GM10266 (cell line): ENCODE results near the gene ACTR2.
A peak's percentile ranks its signal among the peaks of the same experiment; 100 is the strongest.
"Not testable (repeated sequence)": the region's sequence is repeated elsewhere in the genome, so short reads cannot be mapped to it uniquely, and the experiment has no call there.

Experiments
- DNase-seq: peaks from one replicate; pipeline ENCODE4 v3.0.0; 2012; ENCODE audit errors: extremely low spot score
- CTCF ChIP-seq: IDR thresholded peaks from 2 replicates; pipeline ENCODE4 v1.5.1; 2012; ENCODE audit warnings: mild to moderate bottlenecking, low read depth; ENCODE audit not compliant: control insufficient read depth, insufficient read depth; ENCODE audit errors: missing control alignments

ACTR2 gene

GRCh38 chr2:65214361-65214760 is 13.3 kb upstream of the ACTR2 start:
- no peak for DNase-seq
- TF ChIP-seq CTCF, result no peak

- no peak for DNase-seq
- TF ChIP-seq CTCF, result no peak
These were observed 12.8 kb upstream of the ACTR2 start for GRCh38 chr2:65214843-65215242.

GRCh38 chr2:65215946-65216345 is 11.7 kb upstream of the ACTR2 start:
- no peak for TF ChIP-seq CTCF
- DNase-seq, result no peak

GRCh38 chr2:65220432-65221131 is 7.0 kb upstream of the ACTR2 start:
- DNase-seq, result no peak
- TF ChIP-seq CTCF, result no peak

GRCh38 chr2:65221275-65221674 is 6.4 kb upstream of the ACTR2 start:
- not testable (repeated sequence) for DNase-seq

GRCh38 chr2:65227020-65227455 is 593 bp upstream of the ACTR2 start:
- no peak for DNase-seq
- no peak for TF ChIP-seq CTCF

GRCh38 chr2:65228263-65228750 is 676 bp downstream of the ACTR2 start:
- no peak for TF ChIP-seq CTCF
- DNase-seq, result peak; percentile 61
